SK-N-MC (cell line): ENCODE measurements around the gene CAMSAP2.
"Not testable (repeated sequence)": the region's sequence is repeated elsewhere in the genome, so short reads cannot be mapped to it uniquely, and the experiment has no call there.

Experiments
- DNase-seq: peaks from one replicate; pipeline ENCODE4 v3.0.0-alpha.2; 2011; ENCODE audit warnings: low read depth, low spot score
- H3K27ac ChIP-seq: fragments of 200-600 bp; sonication (generic); 2 replicates; pipeline ENCODE4 v1.5.1; 2016; ENCODE audit warnings: mixed run types
- H3K36me3 ChIP-seq: fragments of 200-600 bp; sonication (generic); 2 replicates; pipeline ENCODE4 v1.6.1; 2017; ENCODE audit warnings: antibody characterized with exemption, low read length, mixed read lengths; ENCODE audit not compliant: insufficient read depth
- H3K4me3 ChIP-seq: fragments of 200-600 bp; sonication (generic); 2 replicates; pipeline ENCODE4 v1.5.1; 2016
- H3K9ac ChIP-seq: fragments of 200-600 bp; sonication (generic); 2 replicates; pipeline ENCODE4 v1.8.0; 2017; ENCODE audit warnings: mixed run types, mixed read lengths; ENCODE audit not compliant: insufficient read length
- H3K9me3 ChIP-seq: fragments of 200-600 bp; sonication (generic); 2 replicates; pipeline ENCODE4 v1.6.1; 2017; ENCODE audit warnings: low read depth, mild to moderate bottlenecking, antibody characterized with exemption, low read length, moderate library complexity, mixed read lengths
- EZH2 ChIP-seq: fragments of 200-600 bp; sonication (generic); IDR thresholded peaks from one replicate; pipeline ENCODE4 v1.6.1; 2017; ENCODE audit warnings: antibody characterized with exemption
- FOXP2 ChIP-seq: optimal IDR thresholded peaks from 2 replicates; pipeline ENCODE3; 2011; ENCODE audit warnings: mild to moderate bottlenecking, moderate library complexity; ENCODE audit not compliant: insufficient read depth; ENCODE audit errors: extremely low read length, control extremely low read depth
- POLR2AphosphoS5 ChIP-seq: IDR thresholded peaks from 2 replicates; pipeline ENCODE4 v1.6.1; 2012; ENCODE audit warnings: mild to moderate bottlenecking, low read depth, low read length, borderline replicate concordance

The CAMSAP2 gene

GRCh38 chr1:200805719-200806118, 67.0 kb downstream of the CAMSAP2 start:
- no peak for TF ChIP-seq FOXP2
- no peak for TF ChIP-seq POLR2AphosphoS5
- no peak for TF ChIP-seq EZH2
- Histone ChIP-seq H3K36me3 (peaks cover 26% of the 10 kb centered on the region), H3K9me3 (no peaks in the 10 kb centered on the region), H3K4me3 (no peak overlapping the region), H3K27ac (peak overlapping the region; percentile 29; the same call in 1 of the 2 replicates), H3K9ac (no peak overlapping the region)
- no peak for DNase-seq

DNA sequence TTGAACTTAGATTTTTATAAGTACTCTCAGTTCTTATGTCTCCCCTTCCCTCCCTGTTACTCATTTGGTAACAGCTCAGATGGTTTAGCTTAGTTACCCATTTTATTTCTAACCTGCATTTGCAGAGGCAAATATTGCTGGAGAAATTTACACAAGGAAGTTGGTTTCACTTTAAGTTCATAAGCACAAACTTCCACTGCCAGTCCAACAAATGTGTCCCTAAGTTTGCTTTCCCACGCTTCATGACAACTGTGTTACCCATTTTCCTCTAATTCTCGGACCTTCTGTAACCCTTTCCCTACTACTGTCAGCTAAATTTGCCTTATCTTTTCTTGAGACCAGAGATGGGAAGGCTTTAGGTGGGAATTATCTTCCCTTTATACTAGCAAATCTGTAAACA, 70.2 kb downstream of the CAMSAP2 start:
- DNase-seq = no peak
- Histone ChIP-seq H3K9ac (no peak overlapping the region), H3K36me3 (peaks cover 47% of the 10 kb centered on the region), H3K9me3 (no peaks in the 10 kb centered on the region), H3K4me3 (no peak overlapping the region), H3K27ac (no peak overlapping the region)
- TF ChIP-seq FOXP2 = no peak
- no peak for TF ChIP-seq POLR2AphosphoS5
- TF ChIP-seq EZH2 = no peak

GRCh38 chr1:200811704-200812103, 73.0 kb downstream of the CAMSAP2 start:
- H3K9ac ChIP-seq = no peak overlapping the region
- DNase-seq = no peak
- no peak overlapping the region for H3K4me3 ChIP-seq
- H3K9me3 ChIP-seq = no peaks in the 10 kb centered on the region
- no peak for TF ChIP-seq POLR2AphosphoS5
- H3K36me3 ChIP-seq = peaks cover 56% of the 10 kb centered on the region
- H3K27ac ChIP-seq = no peak overlapping the region

DNA sequence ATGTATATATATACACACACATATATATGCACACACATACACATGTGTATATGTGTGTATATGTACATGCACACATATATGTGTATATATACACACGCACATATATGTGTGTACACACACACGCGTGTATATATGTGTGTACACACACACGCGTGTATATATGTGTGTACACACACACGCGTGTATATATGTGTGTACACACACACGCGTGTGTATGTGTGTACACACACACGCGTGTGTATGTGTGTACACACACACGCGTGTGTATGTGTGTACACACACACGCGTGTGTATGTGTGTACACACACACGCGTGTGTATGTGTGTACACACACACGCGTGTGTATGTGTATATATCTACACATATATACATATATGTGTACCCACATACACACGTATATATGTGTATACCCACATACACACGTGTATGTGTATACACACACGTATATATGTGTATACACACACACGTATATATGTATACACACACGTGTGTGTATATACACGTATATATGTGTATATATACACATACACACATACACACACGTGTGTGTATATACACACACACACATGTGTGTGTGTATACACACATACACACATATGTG, 78.0 kb downstream of the CAMSAP2 start:
- H3K9ac ChIP-seq, DNase-seq, H3K4me3 ChIP-seq, H3K9me3 ChIP-seq, H3K27ac ChIP-seq: not testable (repeated sequence)
- H3K36me3 ChIP-seq = peaks cover 37% of the 10 kb centered on the region

DNA sequence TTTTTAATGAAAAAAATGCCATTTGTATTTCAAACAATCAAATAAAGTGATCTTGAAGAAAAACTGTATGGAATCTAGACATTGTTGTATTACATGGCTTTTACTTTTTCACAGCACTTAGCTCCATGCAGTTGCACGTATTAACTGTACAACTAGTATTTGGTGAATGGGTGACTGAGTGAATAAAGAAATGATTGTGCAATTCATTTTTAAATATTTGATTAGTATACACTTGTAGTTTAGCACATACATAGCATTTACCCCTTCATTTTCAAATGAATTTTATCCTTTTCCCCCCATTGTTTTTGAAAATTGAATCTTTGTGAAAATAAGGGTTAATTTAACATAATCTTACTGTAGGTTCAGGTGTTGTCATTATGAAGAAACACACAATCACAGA, 79.6 kb downstream of the CAMSAP2 start:
- Histone ChIP-seq H3K36me3 (peaks cover 31% of the 10 kb centered on the region), H3K4me3 (no peak overlapping the region), H3K9me3 (no peaks in the 10 kb centered on the region), H3K9ac (no peak overlapping the region), H3K27ac (no peak overlapping the region)
- no peak for DNase-seq
- TF ChIP-seq EZH2 (no peak), POLR2AphosphoS5 (no peak), FOXP2 (no peak)

- Histone ChIP-seq H3K36me3 (peaks cover 29% of the 10 kb centered on the region), H3K27ac (no peak overlapping the region), H3K4me3 (no peak overlapping the region), H3K9ac (no peak overlapping the region), H3K9me3 (no peaks in the 10 kb centered on the region)
- TF ChIP-seq EZH2 = no peak
- TF ChIP-seq FOXP2 = no peak
- TF ChIP-seq POLR2AphosphoS5 = no peak
- no peak for DNase-seq
Measured at GRCh38 chr1:200819726-200820125, 81.0 kb downstream of the CAMSAP2 start.

DNA sequence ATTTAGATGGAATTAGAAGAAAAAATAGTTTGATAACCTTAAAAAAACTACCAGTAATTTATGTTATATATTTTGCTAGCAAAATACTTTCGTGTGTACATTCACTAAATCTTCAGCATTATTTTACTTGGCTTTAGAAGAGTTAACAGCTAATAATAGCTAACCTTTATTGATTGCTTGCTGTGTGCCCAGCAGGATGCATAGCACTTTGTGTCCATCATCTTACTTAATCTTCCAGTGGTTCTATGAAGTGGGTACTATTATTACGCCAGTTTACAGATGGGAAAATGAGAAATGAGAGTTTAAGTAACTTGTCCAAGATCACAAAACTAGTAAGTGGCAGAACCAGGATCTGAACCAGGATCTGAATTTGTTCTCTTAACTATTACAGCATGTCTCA, 92.4 kb downstream of the CAMSAP2 start:
- Histone ChIP-seq H3K9ac (no peak overlapping the region), H3K9me3 (no peaks in the 10 kb centered on the region), H3K4me3 (no peak overlapping the region), H3K27ac (peak overlapping the region; percentile 35; the same call in 1 of the 2 replicates), H3K36me3 (peaks cover 30% of the 10 kb centered on the region)
- DNase-seq = no peak
- TF ChIP-seq FOXP2 (no peak), POLR2AphosphoS5 (no peak), EZH2 (no peak)

DNA sequence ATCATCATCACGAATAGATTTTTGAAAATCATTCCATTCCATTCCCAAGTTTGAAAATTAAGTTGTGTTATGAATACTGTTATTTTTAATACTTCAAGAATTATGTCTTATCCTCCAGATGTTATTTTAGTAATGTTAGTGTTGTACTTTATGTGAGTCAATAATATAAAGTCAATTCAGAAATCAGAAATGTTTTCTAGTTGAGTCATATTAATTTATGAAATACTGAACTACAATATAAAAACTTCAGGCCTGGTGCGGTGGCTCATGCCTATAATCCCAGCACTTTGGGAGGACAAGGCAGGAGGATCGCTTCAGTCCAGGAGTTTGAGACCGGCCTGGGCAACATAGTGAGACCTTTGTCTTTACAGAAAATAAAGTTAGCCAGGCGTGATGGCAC, 95.7 kb downstream of the CAMSAP2 start:
- no peak overlapping the region for H3K9ac ChIP-seq
- TF ChIP-seq POLR2AphosphoS5 (no peak), EZH2 (no peak), FOXP2 (no peak)
- no peak overlapping the region for H3K27ac ChIP-seq
- no peaks in the 10 kb centered on the region for H3K9me3 ChIP-seq
- H3K36me3 ChIP-seq = peaks cover 37% of the 10 kb centered on the region
- no peak overlapping the region for H3K4me3 ChIP-seq
- DNase-seq = no peak

DNA sequence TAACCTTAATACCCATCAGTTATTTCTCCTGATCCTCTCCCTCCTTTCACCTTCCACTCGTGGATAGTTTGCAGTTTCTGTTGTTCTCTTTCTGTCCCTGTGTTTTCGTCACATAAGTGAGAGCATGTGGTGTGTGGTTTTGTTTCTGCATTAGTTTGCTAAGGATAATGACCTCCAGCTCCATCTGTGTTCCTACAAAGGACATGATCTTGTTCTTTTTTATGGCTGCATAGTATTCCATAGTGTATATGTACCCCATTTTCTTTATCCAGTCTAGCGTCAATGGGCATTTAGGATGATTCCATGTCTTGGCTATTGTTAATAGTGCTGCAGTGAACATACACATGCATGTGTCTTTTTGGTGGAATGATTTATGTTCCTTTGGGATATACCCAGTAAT, 97.5 kb downstream of the CAMSAP2 start:
- DNase-seq = no peak
- H3K9ac ChIP-seq = no peak overlapping the region
- TF ChIP-seq FOXP2 (no peak), POLR2AphosphoS5 (no peak), EZH2 (no peak)
- no peaks in the 10 kb centered on the region for H3K9me3 ChIP-seq
- no peak overlapping the region for H3K27ac ChIP-seq
- H3K4me3 ChIP-seq = no peak overlapping the region
- H3K36me3 ChIP-seq = peaks cover 37% of the 10 kb centered on the region
